NCI-H1105 treated with DMSO at 0.1 percent for 48 hours (cell line): ENCODE data around the gene KNCN.
A peak's percentile ranks its signal among the peaks of the same experiment; 100 is the strongest.

Source experiments
- DNase-seq: peaks from one replicate; lab custom pipeline; 2025; lab: John Stamatoyannopoulos, UW

Gene KNCN

DNA sequence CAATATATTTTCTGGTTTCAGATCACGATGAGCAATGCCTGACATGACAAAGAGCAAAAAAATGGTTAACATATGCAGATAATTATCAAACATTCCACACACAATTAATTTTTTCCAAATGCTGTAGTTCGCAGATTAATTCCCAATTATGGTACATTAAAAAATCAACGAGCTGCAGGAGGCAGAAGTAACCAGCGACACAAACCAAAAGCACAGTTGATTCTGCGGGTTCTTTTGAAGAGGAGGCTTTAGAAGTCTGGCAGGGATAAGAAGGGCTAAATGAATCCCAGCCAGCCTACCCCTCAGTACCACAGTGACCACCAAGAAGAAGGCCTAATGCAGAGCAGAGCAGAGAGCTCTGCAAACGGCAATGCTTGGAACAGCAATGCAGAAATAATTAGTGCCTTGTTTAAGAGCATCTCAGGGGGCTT lies 17.0 kb upstream of the KNCN start:
- DNase-seq = no peak

DNA sequence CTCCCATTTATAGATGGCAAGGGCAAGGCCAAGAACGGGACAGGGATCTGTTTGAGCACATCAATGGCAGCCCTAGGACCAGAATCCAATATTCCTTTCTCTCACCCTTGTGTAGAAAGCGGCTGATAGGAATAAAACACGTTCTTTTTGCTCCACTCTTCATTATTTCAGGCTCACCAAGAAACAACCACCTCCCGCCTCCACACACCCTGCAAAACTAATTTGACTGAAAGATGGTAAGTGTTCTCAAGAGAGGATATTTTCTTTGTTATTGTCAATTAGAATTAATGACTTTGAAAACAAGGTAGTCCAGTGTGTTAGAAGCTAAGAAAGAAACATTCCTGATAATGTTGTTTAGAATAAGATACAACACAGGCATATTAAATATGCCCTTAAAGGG lies 11.9 kb upstream of the KNCN start:
- no peak for DNase-seq

- DNase-seq = no peak
Observed at GRCh38 chr1:46562498-46562897, 11.1 kb upstream of the KNCN start.

DNA sequence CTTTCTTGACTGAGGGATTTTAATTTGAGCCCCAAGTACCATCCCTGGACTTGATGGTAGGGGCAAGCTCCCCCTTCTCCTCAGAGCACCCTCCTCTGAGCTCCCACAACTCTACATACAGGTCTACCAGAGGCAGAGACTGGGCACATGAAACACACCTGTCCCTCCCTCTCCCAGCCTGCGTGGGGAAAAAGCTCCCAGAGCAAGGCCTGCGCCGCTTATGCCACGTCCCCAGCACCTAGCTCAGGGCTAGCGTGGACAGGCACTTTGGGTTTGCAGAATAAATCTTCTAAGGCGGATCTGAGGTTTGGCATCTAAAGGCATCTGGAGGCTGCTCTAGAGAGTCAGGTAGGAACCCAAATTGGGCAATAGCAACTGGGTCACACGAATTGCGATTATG lies 7.5 kb upstream of the KNCN start:
- no peak for DNase-seq

- DNase-seq = peak; percentile 27
Observed at GRCh38 chr1:46558141-46558963, 6.9 kb upstream of the KNCN start.

- DNase-seq = no peak
Observed at GRCh38 chr1:46557403-46557802, 6.0 kb upstream of the KNCN start.

DNA sequence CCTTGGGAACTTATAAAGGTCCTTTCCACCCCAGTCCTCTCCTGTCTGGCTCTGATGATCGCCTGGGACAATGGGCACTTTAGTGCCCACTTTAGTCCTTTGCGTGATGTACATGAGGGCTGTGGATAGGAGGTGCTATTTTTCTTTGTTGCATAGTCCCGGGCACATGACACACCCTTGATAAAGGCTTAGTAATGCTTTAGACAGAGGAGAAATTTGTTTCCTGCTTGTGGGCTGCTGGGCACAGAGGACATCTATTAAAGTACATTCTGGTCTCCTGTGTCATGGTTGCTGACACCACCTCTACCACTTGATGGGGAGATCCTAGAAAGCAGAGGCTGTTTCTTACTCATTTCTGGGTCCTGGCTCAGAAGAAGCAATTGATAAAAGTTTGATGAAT lies 5.4 kb upstream of the KNCN start:
- no peak for DNase-seq

DNA sequence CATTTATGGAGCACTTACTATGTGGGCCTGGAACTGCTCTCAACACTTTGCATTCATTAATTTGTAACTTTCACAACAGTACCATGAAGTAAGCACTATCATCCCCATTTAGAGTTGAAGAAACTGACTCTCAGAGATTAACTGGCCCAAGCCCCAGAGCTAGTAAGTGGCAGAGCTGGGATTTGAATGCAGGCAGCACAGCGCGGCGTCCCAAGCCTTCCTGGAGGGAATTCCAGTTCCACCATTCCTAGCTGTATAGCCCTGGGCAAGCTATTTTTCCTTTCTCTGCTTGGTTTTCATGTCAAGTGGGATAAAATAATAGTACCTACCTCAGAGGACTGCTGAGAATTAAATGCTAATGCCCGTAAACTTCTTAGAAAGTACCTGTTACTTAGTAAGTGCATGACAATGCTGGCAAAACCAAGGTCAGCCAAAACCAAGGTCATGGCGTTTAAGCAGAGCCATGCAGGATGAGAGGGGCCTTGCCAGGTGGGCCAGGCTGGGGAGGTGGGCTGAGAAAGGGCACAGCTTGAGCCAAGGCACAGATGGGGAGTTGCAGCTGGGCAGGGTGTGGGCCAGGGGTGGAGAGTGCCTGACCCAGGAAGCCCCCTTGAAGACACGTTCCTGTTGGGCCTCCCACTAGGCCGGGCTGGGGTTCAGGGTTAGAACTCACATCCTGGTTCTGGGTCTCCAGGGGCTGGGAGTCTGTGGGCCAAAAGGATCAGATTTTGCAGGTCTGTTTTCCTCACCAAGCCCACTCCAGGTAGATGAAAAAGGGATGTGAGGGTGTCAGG lies 4.6 kb upstream of the KNCN start:
- no peak for DNase-seq

- peak; percentile 83 for DNase-seq
Observed at GRCh38 chr1:46554597-46555381, 3.3 kb upstream of the KNCN start.

DNA sequence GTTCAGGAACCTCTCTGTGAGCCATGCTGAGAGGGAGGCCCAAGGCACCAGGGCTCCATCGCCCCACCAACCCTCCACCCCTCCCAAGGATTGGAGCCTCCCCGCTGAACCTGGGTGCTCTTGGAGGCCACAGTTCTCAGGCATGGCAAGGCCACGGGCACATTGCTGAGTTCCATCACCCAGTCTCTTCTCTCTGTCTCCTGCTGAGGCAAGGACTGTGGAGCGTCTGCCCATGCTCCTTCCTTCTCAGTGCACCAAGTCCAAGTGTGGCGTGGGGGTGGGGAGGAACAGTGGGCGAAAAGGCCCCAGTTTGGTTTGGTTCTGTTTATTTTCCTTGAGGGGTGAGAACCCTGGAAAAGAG lies 2.8 kb upstream of the KNCN start:
- no peak for DNase-seq

DNA sequence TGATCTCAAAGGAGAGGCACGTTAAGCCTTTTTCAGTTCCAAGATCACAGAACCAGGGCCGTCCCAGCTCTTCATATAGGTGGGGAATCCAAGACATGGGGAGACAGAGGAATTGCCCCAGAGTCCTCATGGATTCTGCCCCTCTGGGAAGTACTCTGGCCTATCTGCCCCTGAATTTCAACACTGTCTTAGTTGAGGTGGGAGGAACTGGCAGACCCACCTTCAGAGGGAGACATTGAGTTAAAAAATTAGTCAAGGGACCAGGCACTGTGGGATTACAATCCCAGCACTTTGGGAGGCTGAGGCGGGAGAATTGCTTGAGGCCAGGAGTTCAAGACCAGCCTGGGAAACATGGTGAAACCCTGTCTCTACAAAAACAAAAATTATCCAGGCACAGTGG lies 2.1 kb upstream of the KNCN start:
- no peak for DNase-seq

- no peak for DNase-seq
Observed at GRCh38 chr1:46552357-46553237, 1.1 kb upstream of the KNCN start.

- no peak for DNase-seq
Observed at GRCh38 chr1:46550751-46551231, 656 bp downstream of the KNCN start.

- DNase-seq = no peak
Observed at GRCh38 chr1:46549697-46550681, 1.5 kb downstream of the KNCN start.

DNA sequence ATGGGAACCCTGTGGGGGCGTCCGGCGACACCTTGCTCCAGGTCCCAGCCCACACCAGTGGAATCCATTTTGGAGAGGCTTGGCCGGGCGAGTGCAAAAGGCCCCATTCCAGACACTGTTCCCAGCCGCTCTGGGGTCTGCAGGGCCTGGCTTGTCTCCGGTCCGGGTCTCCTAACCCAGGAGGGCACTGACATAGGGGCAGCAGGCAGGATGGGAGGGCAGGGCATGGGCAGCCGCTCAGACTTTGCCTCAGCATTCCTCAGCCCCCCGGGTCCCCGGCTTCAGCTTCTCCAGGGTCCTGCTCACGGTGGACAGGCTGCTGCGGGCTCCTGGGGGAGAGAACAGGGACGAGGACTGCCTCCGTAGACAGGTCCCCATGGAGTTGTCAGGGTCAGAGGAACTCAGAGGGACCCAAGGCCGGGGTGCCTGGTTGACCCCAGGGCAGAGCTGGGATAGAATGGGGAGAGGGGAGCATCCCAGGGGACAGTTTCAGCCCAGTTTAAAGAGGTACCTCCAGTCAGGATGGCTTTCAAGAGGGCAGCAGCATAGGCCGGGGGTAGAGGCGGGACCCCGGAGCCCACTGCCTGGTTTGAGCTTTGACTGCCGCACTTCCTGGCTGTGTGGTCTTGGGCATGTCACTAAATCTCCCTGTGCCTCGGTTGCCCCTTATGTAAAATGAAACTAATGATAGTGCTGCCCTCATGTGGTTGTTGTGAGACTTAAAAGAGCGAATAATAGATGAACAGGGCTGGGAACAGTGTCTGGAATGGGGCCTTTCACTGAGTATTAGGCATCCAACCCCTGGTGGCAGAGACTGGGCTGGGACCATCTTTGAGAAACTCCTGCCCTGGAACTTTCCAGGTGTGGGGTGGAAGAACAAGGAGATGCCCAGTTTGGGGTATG lies 3.7 kb downstream of the KNCN start:
- peak; percentile 11 for DNase-seq

GRCh38 chr1:46546210-46546609 lies 5.2 kb downstream of the KNCN start:
- DNase-seq = no peak

DNA sequence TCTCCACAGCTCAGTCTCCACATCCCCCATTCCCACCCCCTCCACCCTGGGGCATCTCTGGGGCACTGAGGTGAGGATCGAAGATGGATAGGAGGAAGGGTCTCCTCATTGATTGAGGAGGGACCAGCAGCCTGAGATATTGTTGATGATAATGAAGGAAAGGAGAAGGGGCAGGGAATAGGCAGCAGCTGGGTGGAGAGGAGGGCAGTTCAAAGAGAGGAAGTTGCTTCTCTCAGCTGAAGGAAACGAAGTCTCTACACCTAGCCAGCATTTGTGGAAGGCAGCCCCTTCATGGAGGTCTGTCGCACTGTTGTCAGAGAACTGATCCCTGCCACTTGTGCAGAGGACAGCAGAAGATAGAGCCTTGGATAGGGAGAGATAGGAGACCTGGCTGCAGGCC lies 5.7 kb downstream of the KNCN start:
- DNase-seq = no peak

DNA sequence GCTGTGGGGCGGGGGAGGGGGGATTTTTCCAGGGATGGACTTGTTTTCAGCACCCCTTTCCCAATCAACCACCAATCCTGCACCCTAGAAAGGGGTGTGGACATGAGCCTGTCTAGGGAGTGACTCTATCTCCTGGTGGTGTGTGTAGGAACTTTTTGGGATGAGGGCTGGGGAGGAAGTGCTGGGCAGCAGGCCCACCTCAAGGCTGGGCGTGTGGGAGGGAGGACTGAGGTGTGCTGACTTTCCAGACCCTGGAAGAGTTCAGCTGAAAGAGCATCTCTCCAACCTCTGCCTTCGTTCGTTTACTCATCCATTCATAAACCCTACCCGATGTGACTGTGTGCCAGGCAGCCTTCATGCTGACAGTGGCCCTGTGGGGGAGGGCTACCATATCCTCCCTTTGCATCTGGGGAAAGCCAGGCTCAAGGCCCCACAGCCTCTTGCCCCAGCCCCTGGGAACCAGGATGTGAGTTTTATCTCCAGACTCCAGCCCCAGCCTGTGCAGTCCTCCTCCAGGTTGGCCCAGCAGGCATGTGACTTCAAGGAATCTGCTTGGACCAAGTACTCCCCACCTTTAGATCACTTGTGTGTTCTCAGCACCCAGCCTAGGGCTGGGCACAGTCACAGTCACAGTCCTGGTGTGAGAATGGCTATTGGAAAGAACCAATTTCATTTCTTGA lies 6.7 kb downstream of the KNCN start:
- no peak for DNase-seq
